OCI-LY1 (cell line): Measurements from ENCODE around the gene ECSCR.

Source experiments
- EZH2 ChIP-seq: fragments of 200-600 bp; sonication (generic), shearing (Covaris generic); IDR thresholded peaks from 2 replicates; pipeline ENCODE4 v1.8.0; 2017; ENCODE audit warnings: borderline replicate concordance, mixed run types, mild to moderate bottlenecking, antibody characterized with exemption, low read length, moderate library complexity, mixed read lengths
- TF ChIP-seq, protein P1 (sequence below): fragments of 200-600 bp; sonication (generic), shearing (Covaris generic); IDR thresholded peaks from 2 replicates; pipeline ENCODE4 v1.5.1; 2017; ENCODE audit warnings: mild to moderate bottlenecking, antibody characterized with exemption, low read length, moderate library complexity, mixed read lengths

DNA sequence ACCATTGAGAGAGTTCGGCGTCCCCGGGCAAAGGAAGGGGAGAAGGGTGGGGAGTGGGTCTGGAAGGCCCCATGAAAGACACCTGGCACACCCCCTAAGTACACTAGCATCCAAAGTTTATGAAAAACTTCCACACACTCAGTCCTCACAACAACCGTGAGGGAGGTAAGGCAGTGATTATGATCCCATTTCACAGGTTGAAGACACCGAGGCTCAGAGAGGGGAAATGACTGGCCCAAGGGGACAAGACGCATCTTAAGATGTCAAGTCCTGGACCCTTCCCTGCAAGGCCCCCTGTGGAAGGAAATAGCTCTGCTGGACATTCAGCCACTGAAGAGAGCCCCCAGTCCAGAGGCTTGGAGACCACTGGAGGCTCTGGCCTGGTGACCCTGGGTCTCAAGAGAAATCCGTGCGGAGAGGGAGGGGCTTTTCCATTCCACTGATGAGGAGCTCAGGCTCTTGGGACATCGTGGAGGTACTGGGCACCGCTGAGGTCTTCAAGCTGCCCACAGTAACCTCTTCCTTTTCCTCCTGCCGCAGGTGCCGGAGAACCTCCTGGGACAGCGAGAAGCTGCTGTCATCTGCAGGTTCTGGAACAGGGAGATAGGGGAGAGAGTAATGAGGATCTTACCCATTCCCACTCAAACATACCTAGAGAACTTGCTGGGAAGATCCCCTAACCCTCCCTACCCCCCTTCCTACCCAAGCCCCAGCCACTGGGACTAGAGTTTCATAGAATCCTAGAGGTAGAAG is 13.5 kb upstream of the ECSCR start:
- TF ChIP-seq, protein P1, sequence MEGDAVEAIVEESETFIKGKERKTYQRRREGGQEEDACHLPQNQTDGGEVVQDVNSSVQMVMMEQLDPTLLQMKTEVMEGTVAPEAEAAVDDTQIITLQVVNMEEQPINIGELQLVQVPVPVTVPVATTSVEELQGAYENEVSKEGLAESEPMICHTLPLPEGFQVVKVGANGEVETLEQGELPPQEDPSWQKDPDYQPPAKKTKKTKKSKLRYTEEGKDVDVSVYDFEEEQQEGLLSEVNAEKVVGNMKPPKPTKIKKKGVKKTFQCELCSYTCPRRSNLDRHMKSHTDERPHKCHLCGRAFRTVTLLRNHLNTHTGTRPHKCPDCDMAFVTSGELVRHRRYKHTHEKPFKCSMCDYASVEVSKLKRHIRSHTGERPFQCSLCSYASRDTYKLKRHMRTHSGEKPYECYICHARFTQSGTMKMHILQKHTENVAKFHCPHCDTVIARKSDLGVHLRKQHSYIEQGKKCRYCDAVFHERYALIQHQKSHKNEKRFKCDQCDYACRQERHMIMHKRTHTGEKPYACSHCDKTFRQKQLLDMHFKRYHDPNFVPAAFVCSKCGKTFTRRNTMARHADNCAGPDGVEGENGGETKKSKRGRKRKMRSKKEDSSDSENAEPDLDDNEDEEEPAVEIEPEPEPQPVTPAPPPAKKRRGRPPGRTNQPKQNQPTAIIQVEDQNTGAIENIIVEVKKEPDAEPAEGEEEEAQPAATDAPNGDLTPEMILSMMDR, result no peak
- no peak for TF ChIP-seq EZH2
